Colonic mucosa (tissue), 4 donors: ENCODE data around the gene CYFIP2. TPM values are rescaled to one million over a fixed set of nuclear protein-coding genes. Genes with fewer than 3 reads are reported as not detected.

Source experiments
- DNase-seq: peaks from one replicate; pipeline ENCODE4 v3.0.0-alpha.2; 2020
- H3K27ac ChIP-seq: fragments of 200-600 bp; one replicate; pipeline ENCODE4 v1.8.0; 2021
- H3K27me3 ChIP-seq: fragments of 200-600 bp; one replicate; pipeline ENCODE4 v1.8.0; 2021
- H3K36me3 ChIP-seq: fragments of 200-600 bp; one replicate; pipeline ENCODE4 v1.8.0; 2021
- H3K4me1 ChIP-seq: fragments of 200-600 bp; one replicate; pipeline ENCODE4 v1.8.0; 2021; ENCODE audit warnings: mild to moderate bottlenecking
- H3K4me3 ChIP-seq: fragments of 200-600 bp; one replicate; pipeline ENCODE4 v1.8.0; 2021
- H3K9ac ChIP-seq, 2 donors: one replicate each; pipeline ENCODE4 v1.7.0; 2013; ENCODE audit warnings: control low read depth in 2 of 2, low read depth in 2 of 2, low read length in 2 of 2
- H3K9me3 ChIP-seq: fragments of 200-600 bp; one replicate; pipeline ENCODE4 v1.8.0; 2021
- CTCF ChIP-seq: fragments of 200-600 bp; IDR thresholded peaks from one replicate; pipeline ENCODE4 v1.8.0; 2022; ENCODE audit warnings: antibody characterized with exemption, mild to moderate bottlenecking
- intact Hi-C: fragments of 100-400 bp; cut with DNase I; formaldehyde crosslinking; loops from one replicate; pipeline ENCODE4 v1.14.1; 2022
- total RNA-seq, 2 donors: library from RNA; stranded (reverse); fragmentation: NEBNext Ultra II Directional in 1 of 2; extraction: Animal tissue kit (Norgen Biotek cat#: 25700) in 1 of 2; gene quantifications; one replicate each; pipeline ENCODE4 v1.2.1, GENCODE V29; 2021
- donor health status: healthy.
- donor health status: DM: no; HTN: no; CAD: no.
- donor health status: DM: no; HTN: no; CAD: no.

Gene CYFIP2
- total RNA-seq, 2 donors from 2014 or later, result 22.4 to 26.1 TPM

DNA sequence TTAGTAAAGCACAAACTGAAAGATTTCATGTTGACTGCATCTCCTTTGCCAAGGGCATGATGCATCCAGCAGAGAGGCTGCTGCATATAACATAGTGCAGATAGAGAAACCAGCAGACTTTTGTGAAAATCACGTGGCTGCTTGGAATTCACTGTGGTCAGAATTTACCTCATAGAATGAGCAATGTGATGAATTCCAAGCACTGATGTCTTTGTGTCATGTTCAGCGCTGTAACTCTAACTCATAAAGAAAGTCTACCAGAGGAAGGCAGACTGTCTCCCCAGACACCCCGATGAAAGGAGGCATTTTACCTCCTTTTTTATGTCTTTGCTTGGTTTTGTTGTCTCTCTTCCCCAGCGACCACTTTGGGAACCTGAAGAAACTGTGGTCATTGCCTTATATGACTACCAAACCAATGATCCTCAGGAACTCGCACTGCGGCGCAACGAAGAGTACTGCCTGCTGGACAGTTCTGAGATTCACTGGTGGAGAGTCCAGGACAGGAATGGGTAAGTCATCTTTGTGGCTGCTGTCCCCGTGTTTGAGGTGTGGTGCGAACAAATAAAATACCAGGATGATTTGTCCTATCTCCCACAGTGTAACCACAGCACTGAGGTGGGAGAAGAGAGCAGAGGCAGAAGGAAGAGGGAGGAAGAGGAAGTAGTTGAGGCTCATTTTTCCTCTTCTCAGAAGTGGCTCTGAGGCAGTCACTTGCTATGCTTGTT is 43.3 kb upstream of the CYFIP2 start:
- TF ChIP-seq CTCF, result no peak
- Histone ChIP-seq H3K27me3 (no peaks in the 10 kb centered on the region), H3K9me3 (no peaks in the 10 kb centered on the region), H3K27ac (no peak overlapping the region), H3K36me3 (no peaks in the 10 kb centered on the region), H3K4me1 (no peaks in the 10 kb centered on the region), H3K4me3 (no peak overlapping the region), H3K9ac (no peak overlapping the region)
- intact Hi-C loops, result no loop called here
- DNase-seq, result no peak

- Histone ChIP-seq H3K9ac (no peak overlapping the region), H3K36me3 (no peaks in the 10 kb centered on the region), H3K9me3 (no peaks in the 10 kb centered on the region), H3K27ac (no peak overlapping the region), H3K4me3 (no peak overlapping the region), H3K27me3 (no peaks in the 10 kb centered on the region), H3K4me1 (no peaks in the 10 kb centered on the region)
- no peak for TF ChIP-seq CTCF
- intact Hi-C loops, result no loop called here
- DNase-seq, result no peak
Observed at GRCh38 chr5:157225469-157226422, 40.2 kb upstream of the CYFIP2 start.

DNA sequence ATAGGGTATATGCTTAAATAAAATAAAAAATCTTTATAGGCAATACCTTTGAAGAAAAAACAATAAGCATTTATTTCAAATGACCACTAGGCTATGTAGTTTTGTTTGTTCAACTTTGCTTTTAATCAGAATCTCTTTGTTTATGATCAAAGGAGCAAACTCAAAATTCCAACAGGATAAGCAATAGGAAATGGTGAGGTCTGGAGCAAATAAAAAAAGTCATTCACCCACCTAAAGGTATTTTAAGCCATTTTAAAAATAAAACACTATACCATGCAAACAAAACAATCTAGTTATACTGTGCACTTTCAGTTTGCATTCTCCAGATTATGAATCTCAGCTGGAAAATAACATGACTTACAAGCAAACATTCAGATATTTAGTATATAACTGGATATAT is 35.3 kb upstream of the CYFIP2 start:
- Histone ChIP-seq H3K4me3 (no peak overlapping the region), H3K4me1 (no peaks in the 10 kb centered on the region), H3K27me3 (no peaks in the 10 kb centered on the region), H3K9me3 (no peaks in the 10 kb centered on the region), H3K36me3 (no peaks in the 10 kb centered on the region), H3K27ac (no peak overlapping the region), H3K9ac (no peak overlapping the region)
- intact Hi-C loops, result no loop called here
- no peak for TF ChIP-seq CTCF
- DNase-seq, result no peak

- no peak overlapping the region for H3K4me3 ChIP-seq
- intact Hi-C loops, result no loop called here
- no peak for DNase-seq
- no peaks in the 10 kb centered on the region for H3K27me3 ChIP-seq
- no peaks in the 10 kb centered on the region for H3K4me1 ChIP-seq
- H3K36me3 ChIP-seq, result no peaks in the 10 kb centered on the region
- H3K9me3 ChIP-seq, result no peaks in the 10 kb centered on the region
- TF ChIP-seq CTCF, result no peak
- no peak overlapping the region for H3K9ac ChIP-seq
- H3K27ac ChIP-seq, result no peak overlapping the region
Observed at GRCh38 chr5:157232706-157233105, 33.2 kb upstream of the CYFIP2 start.

- no peak for DNase-seq
- Histone ChIP-seq H3K9ac (no peak overlapping the region), H3K9me3 (no peaks in the 10 kb centered on the region), H3K36me3 (no peaks in the 10 kb centered on the region), H3K27me3 (no peaks in the 10 kb centered on the region), H3K27ac (no peak overlapping the region), H3K4me1 (no peaks in the 10 kb centered on the region), H3K4me3 (no peak overlapping the region)
- intact Hi-C loops, result no loop called here
- TF ChIP-seq CTCF, result no peak
Observed at GRCh38 chr5:157233515-157233914, 32.4 kb upstream of the CYFIP2 start.
